Spinal cord (tissue), 10 donors: ENCODE measurements around the gene FUT3. TPM values are rescaled to one million over a fixed set of nuclear protein-coding genes. Genes with fewer than 3 reads are reported as not detected.
"Not testable (repeated sequence)": the region's sequence is repeated elsewhere in the genome, so short reads cannot be mapped to it uniquely, and the experiment has no call there.

Experiments
- DNase-seq, 6 donors: peaks; one replicate each; pipeline versions ENCODE4 v3.0.0 to v3.0.0-alpha.2; 2013 to 2015; ENCODE audit warnings: low spot score in 6 of 6, low read depth in 4 of 6
- H3K27ac ChIP-seq: one replicate; pipeline ENCODE4 v1.5.1; 2013; ENCODE audit warnings: low read depth, low read length, control low read depth
- H3K27me3 ChIP-seq: one replicate; pipeline ENCODE4 v1.6.1; 2013; ENCODE audit warnings: low read length; ENCODE audit not compliant: control insufficient read depth, insufficient read depth
- H3K36me3 ChIP-seq: one replicate; pipeline ENCODE4 v1.6.1; 2013; ENCODE audit warnings: low read length; ENCODE audit not compliant: control insufficient read depth, insufficient read depth
- H3K4me1 ChIP-seq: one replicate; pipeline ENCODE4 v1.6.1; 2013; ENCODE audit warnings: low read length; ENCODE audit not compliant: control insufficient read depth, insufficient read depth
- H3K4me3 ChIP-seq: one replicate; pipeline ENCODE4 v1.5.1; 2013; ENCODE audit warnings: low read depth, low read length, control low read depth
- H3K9me3 ChIP-seq: one replicate; pipeline ENCODE4 v1.6.1; 2013; ENCODE audit warnings: low read length; ENCODE audit not compliant: control insufficient read depth, insufficient read depth
- WGBS: methylation state at CpG from one replicate; pipeline ENCODE4 v1.1.5; 2013; ENCODE audit warnings: missing lambda C conversion rate; ENCODE audit not compliant: insufficient coverage; 5-methylcytosine and 5-hydroxymethylcytosine counted together
- polyA plus RNA-seq, 2 donors: library from polyadenylated mRNA; unstranded; fragments of 120-200 nt; gene quantifications; one replicate each; pipeline ENCODE4 v1.2.1, GENCODE V29; 2013; ENCODE audit not compliant: insufficient read length in 2 of 2
- total RNA-seq, 2 donors: library from RNA; depleted of rRNA in 1 of 2; stranded (reverse); fragments of 120-200 nt in 1 of 2; fragments of >200 nt in 1 of 2; gene quantifications; one replicate each; pipeline versions ENCODE4 v1.2.3 to v1.2.4, GENCODE V29; 2013 to 2014
- donor health status: healthy.

FUT3 gene
- total and polyA plus RNA-seq, 4 donors, result 0.26 to 0.32 TPM; not detected in 2

- H3K27me3 ChIP-seq, DNase-seq, H3K27ac ChIP-seq, H3K9me3 ChIP-seq, H3K4me3 ChIP-seq, H3K36me3 ChIP-seq, H3K4me1 ChIP-seq: not testable (repeated sequence)
- WGBS, result 91% methylated on average over 10 of the region's 10 CpGs
Measured at GRCh38 chr19:5854121-5854520, 2.9 kb upstream of the FUT3 start.

- Histone ChIP-seq H3K27ac (no peak overlapping the region), H3K9me3 (no peaks in the 10 kb centered on the region), H3K4me1 (no peaks in the 10 kb centered on the region), H3K36me3 (no peaks in the 10 kb centered on the region), H3K4me3 (no peak overlapping the region), H3K27me3 (no peaks in the 10 kb centered on the region)
- WGBS, result 21% methylated on average over 2 of the region's 5 CpGs
- peak in 2 of 6 donors; percentile 27 to 51 for DNase-seq
Measured at GRCh38 chr19:5850743-5851293, 431 bp downstream of the FUT3 start.

DNA sequence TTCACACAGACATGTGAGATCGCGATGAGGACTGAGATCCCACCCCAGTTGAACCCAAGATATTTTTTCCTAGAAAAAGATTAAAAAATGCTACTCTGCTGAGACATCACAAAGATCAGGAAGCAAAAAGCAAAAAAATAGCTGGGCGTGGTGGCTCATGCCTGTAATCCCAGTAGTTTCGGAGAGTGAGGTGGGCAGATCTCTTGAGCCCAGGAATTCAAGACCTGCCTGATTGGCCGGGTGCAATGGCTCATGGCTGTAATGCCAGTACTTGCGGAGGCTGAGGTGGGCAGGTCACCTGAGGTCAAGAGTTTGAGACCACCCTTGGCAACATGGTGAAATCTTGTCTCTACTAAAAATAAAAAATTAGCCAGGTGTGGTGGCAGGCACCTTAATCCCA, 1.1 kb downstream of the FUT3 start:
- H3K4me3 ChIP-seq, result no peak overlapping the region
- no peak overlapping the region for H3K27ac ChIP-seq
- H3K4me1 ChIP-seq, result no peaks in the 10 kb centered on the region
- DNase-seq, result no peak
- no peaks in the 10 kb centered on the region for H3K27me3 ChIP-seq
- 92% methylated on average over 6 of the region's 6 CpGs for WGBS
- H3K9me3 ChIP-seq, result no peaks in the 10 kb centered on the region
- H3K36me3 ChIP-seq, result no peaks in the 10 kb centered on the region

DNA sequence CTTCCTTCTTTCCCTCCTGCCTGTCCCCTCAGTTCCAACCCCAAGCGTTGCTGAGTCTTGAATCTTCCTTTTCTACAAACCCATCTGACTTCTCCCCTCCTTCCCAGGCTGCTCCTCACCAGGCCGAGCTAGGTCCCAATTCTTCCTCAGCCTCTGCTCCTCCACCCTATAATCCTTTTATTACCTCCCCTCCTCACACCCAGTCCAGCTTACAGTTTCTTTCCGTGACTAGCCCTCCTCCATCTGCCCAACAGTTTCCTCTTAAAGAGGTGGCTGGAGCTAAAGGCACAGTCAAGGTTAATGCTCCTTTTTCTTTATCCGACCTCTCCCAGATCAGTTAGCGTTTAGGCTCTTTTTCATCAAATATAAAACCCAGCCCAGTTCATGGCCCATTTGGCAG, 2.6 kb downstream of the FUT3 start:
- H3K27me3 ChIP-seq, DNase-seq, H3K4me3 ChIP-seq, H3K4me1 ChIP-seq, H3K9me3 ChIP-seq, H3K27ac ChIP-seq, H3K36me3 ChIP-seq: not testable (repeated sequence)
- 44% methylated on average over 5 of the region's 5 CpGs for WGBS

GRCh38 chr19:5847846-5848245, 3.4 kb downstream of the FUT3 start:
- H3K27me3 ChIP-seq, DNase-seq, H3K4me3 ChIP-seq, H3K9me3 ChIP-seq, H3K36me3 ChIP-seq, H3K4me1 ChIP-seq, H3K27ac ChIP-seq: not testable (repeated sequence)
- 67% methylated on average over 9 of the region's 10 CpGs for WGBS

GRCh38 chr19:5844456-5845433, 6.5 kb downstream of the FUT3 start:
- no peaks in the 10 kb centered on the region for H3K27me3 ChIP-seq
- no peaks in the 10 kb centered on the region for H3K9me3 ChIP-seq
- no peak for DNase-seq
- no peaks in the 10 kb centered on the region for H3K4me1 ChIP-seq
- no peak overlapping the region for H3K4me3 ChIP-seq
- no peaks in the 10 kb centered on the region for H3K36me3 ChIP-seq
- 85% methylated on average over 20 of the region's 24 CpGs for WGBS
- no peak overlapping the region for H3K27ac ChIP-seq

DNA sequence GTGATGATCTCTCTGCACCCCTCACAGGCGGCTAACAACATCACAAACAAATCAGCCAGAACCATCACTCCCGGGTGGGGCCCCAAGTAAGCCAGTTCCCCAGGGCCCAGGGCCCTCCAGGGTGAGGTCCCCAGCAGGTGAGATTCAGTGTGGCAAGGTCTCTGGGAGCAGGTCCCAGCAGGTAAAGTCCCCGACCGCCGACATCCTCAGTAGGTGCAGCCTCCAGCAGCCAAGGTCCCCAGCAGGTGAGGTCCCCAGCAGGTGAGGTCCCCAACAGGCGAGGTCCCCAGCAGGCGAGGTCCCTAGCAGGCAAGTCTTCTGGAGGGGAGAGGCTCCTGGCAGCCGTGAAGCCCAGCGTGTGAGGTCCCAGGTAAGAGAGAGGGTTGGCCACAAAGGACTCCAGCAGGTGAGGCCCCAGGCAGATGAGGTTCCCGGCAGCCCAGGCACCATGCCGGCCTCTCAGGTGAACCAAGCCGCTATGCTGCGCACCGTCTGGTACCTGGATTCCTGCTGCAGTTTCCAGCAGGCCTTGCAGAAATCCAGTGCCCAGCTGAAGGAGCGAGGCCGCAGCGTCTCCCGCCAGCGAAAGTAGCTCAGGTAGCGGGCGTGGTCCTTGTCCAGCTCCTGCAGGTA, 7.8 kb downstream of the FUT3 start:
- DNase-seq, result no peak
- Histone ChIP-seq H3K4me1 (no peaks in the 10 kb centered on the region), H3K36me3 (no peaks in the 10 kb centered on the region), H3K4me3 (no peak overlapping the region), H3K27me3 (no peaks in the 10 kb centered on the region), H3K27ac (no peak overlapping the region), H3K9me3 (no peaks in the 10 kb centered on the region)
- WGBS, result 90% methylated on average over 14 of the region's 21 CpGs

DNA sequence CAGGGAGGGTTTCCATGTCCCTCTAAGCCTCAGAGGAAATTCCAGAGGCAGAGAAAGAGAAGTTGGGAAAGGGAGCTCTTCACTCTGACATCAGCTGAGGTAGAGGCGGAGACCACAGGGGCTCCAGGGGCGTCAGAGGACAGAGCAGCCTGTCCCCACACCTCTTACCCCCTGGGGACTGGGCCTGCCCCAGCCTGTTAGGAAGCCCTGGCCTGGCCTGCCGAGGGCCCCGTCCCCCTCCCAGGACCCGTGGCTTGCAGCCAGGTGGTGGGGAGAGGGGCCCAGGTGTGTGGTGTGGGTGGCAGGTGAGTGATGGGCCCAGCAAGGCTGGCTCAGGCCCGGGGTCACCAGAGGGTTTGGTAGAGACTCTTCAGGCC, 9.5 kb downstream of the FUT3 start:
- not testable (repeated sequence) for H3K27ac ChIP-seq, H3K4me1 ChIP-seq, H3K36me3 ChIP-seq, H3K27me3 ChIP-seq, H3K4me3 ChIP-seq, DNase-seq, H3K9me3 ChIP-seq
- 76% methylated on average over 2 of the region's 6 CpGs for WGBS

GRCh38 chr19:5839065-5840017, 11.9 kb downstream of the FUT3 start, which contains the start of gene FUT6:
FUT6 (minus strand) TSS chr19:5839702; CDS start chr19:5832567, 7,135 bp downstream.
- no peaks in the 10 kb centered on the region for H3K4me1 ChIP-seq
- whole genome bisulfite sequencing, result 97% methylated on average over 4 of the region's 9 CpGs
- no peak for DNase-seq
- H3K4me3 ChIP-seq, result no peak within 1 kb of the TSS
- H3K27me3 ChIP-seq, result no peaks in the 10 kb centered on the region
- no peak within 1 kb of the TSS for H3K27ac ChIP-seq
- no peaks in the 10 kb centered on the region for H3K9me3 ChIP-seq
- H3K36me3 ChIP-seq, result no peaks in the 10 kb centered on the region
